ENCODE results near the gene FAM236D. TPM values are rescaled to one million over a fixed set of nuclear protein-coding genes. Genes with fewer than 3 reads are reported as not detected.
"Not testable (repeated sequence)": the region's sequence is repeated elsewhere in the genome, so short reads cannot be mapped to it uniquely, and the experiment has no call there.

FAM236D gene
- not detected for total RNA-seq
- long read RNA-seq = 0 reads

DNA sequence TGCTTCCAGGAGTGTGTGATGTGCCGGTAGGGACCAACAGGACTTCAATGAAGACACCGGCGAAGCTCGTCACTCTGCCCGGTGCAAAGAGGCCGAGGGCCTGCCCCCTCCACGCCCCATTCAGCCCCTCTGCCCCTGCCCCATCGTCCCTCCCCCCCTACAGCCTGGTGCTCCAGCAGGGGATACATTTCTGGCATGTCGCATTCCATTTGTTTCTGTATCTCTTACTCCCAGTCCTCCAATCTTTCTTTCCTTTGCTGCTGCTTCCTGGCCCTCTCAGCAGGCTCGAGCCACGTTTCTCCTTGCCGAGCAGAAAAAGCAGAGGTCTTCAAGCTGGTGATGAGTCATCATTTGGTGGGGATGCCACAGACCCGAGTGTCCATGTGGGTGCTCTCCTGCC, at the start of gene FAM236D:
Gene FAM236D, minus strand, starts transcription at position 101 of the 400 bp plus-strand sequence. Its CDS starts 100 bp downstream, at position 1.
- not testable (repeated sequence) for DNase-seq (ENCODE audit: low spot score)

DNA sequence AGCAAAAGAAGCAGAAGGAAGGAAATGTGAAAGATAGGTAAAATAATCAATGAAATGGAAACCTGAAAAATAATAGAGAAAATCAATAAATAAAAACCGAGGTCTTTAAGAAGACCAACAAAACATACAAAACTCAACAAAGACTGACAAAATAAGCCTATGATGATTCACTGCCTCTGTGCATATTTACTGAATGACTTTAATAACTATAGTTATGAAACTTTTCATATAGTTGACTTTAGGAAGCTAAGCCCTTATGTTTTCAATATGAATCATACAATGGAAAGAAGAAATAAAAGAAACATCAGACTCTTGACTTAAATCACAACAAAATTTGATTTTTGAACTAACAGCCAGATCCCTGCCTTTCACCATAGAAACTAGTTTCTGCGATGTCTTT, 29.5 kb upstream of the FAM236D start:
- DNase-seq (ENCODE audit: low spot score) = not testable (repeated sequence)

- not testable (repeated sequence) for DNase-seq (ENCODE audit: low spot score)
These were observed 22.7 kb upstream of the FAM236D start for GRCh38 chrX:72830701-72831100.

DNA sequence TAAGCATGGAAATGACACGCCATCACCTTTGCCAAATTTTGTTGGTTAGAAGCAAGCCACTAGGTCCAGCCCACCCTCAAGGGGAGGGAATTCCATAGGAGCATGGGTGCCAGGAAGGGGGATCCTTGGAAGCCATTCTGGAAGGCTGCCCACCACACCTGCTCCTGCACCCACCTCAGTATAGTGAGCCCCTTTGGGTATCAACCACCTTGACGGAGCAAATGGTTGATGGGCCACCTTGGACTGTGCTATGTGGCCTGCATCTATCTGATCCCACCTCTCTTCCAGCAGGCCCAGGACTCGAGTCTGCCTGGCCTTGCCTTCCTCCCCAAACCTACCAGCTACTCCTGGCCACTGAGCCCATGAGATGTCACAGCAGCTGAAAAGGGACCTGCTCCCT, 17.6 kb downstream of the FAM236D start:
- not testable (repeated sequence) for DNase-seq (ENCODE audit: low spot score)

DNA sequence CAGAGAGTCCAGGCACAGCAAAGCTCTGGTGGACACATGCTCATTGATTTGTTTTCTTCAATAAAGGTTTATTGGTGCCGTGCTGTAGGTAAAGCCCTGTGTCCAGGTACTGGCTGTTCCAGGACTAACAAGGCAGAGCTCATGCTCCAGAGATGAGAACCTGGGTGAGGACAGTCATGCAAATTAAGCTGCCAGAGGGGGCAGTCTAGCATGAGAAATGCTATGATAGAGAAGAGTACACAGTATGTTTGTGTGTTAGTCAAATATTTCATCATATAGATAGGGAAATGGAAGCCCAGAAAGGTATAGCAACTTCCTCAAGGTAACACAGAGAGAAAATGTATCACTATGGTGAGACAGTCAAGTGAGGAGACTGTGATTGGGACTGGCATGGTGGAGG, 19.9 kb downstream of the FAM236D start:
- DNase-seq (ENCODE audit: low spot score) = not testable (repeated sequence)

DNA sequence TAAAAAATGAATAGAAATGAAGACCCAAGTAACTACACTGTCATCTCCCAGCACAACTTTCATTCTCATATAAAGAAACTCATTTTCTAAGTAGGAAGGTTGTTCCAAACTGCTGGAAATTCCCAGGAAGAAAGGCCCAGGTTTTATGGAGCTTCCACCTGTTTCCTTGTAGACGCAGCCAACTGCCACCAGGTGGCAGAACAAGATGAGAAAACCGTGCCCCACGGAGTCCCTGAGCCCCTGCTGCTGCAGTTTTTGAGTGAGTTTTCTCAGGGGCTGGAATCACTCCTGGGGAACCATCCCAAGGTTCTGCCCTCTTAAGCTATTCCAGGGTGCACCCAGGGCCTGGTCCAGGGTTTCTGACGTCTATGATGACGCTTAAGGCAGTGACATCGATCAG, 24.0 kb downstream of the FAM236D start:
- DNase-seq (ENCODE audit: low spot score) = not testable (repeated sequence)

DNA sequence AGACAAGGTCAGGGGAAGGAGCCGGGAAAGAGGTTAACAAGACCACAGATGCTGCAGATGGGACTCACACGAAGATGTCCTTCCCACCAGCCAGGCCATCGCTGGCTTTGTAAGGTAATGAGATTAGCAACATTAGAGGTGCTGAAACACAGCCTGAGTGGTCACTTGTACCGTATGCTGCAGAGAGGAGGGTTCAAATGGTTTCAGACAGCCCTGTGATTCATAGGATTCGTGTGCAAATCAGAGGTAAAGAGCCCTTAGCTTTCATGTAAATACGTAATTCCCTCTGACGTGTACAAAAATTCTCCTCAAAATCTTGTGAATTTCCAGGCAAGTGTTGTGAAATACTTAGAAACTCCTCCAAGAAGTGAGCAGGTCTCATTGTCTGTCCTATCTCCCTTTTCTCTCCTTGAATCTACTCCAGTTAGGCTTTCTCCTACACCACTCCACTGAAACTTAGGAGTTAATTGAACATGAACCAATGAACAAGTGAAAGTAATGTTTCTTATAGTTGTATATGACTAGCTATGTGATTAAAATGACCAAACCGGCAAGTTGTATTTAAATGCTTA, 24.6 kb downstream of the FAM236D start:
- not testable (repeated sequence) for DNase-seq (ENCODE audit: low spot score)

DNA sequence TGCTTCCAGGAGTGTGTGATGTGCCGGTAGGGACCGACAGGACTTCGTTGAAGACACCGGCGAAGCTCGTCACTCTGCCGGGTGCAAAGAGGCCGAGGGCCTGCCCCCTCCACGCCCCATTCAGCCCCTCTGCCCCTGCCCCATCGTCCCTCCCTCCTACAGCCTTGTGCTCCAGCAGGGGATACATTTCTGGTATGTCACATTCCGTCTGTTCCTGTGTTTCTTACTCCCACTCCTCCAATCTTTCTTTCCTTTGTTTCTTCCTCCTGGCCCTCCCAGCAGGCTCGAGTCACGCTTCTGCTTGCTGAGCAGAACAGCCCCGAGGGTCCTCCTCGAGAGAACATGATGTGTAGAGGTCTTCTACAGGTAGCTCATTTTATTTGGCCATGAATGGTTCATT, 25.4 kb downstream of the FAM236D start, which contains the start of gene FAM236B:
Gene FAM236B, minus strand, starts transcription at position 101 of the 400 bp plus-strand sequence. Its CDS starts 100 bp downstream, at position 1.
- not testable (repeated sequence) for DNase-seq (ENCODE audit: low spot score)

DNA sequence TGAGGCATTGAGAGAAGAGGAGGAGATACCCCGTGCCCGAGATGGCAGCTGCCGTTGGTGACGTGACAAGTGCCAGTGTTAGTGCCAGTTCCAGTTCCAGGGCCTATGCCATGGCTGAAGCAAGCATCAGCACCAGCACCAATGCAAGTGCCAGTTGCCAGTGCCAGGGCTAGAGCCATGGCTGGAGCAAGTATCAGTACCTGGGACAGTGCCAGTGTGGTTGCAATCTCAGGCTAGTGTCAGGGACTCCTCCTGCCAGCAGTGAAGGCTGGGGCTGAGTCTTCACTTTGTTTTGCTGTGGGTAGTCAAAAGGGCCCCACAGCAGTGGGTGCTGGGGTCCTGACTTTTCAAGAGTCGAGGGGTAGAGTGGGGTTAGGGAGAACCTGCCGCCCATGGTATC, 29.9 kb downstream of the FAM236D start:
- DNase-seq (ENCODE audit: low spot score) = not testable (repeated sequence)

DNA sequence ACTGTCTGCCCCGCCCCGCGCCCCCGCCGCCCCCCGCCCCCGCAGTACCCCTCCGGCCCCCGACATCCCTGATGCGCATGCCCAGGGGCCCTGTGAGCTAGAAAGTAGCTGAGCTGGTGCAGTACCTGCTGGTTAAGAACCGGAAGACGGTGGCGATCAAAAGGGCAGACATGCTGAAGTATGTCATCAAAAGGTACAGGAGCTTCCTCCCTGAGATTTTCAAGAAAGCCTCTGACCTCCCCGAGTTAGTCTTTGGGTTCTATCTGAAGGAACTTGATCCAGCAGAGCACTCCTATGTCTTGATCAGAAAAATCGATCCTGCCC, 30.6 kb downstream of the FAM236D start:
- not testable (repeated sequence) for DNase-seq (ENCODE audit: low spot score)

DNA sequence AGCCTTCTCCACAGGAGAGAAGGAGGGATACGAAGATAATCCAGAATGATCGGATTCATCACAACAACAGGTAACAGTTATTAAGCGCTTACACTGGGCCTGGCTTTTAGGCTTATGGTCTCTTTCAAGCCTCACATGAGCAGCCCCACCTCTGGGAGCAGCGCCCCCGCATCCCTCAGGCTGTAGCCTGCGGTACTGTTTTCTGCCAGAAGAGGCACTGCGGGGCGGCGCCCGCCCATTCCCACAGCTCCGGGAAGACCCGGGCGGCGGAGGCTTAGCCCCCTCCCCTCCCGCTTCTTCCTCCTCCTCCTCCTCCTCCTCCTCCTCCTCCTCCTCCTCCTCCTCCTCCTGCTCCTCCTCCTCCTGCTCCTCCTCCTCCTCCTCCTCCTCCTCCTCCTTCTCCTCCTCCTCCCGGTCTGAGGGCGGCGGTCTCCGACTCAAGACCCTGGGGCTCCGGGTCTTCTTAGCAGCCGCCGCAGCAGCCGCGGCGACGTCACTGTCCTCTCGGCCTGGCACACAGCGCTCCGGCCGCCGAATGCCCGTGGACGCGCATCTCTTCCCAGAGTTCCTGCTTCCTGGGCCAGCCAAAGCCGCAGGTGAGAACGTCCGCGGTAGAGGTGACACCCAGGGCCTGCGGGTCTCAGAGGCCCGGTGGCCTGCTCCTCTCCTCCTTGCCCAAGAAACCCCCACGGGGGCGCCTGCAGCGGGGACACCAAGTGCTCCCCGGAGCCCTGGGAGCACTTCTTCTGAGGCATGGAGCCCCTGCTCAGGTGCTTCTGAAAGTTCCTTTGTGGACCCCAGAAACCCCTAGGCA, 31.1 kb downstream of the FAM236D start, which contains the start of gene DMRTC1B:
Gene DMRTC1B, plus strand, starts transcription at position 238 of the 814 bp plus-strand sequence. CDS start 68,246 bp downstream, outside the sequence.
- DNase-seq (ENCODE audit: low spot score) = not testable (repeated sequence)

- DNase-seq (ENCODE audit: low spot score) = not testable (repeated sequence)
These were observed 47.6 kb downstream of the FAM236D start for GRCh38 chrX:72760454-72760853.

Other genes with a start within 250 kb of the FAM236D start
- 32.9 TPM for gene HDAC8, start 235.4 kb downstream of the FAM236D start, total RNA-seq
- gene PHKA1, start 93.9 kb downstream of the FAM236D start, total RNA-seq = 3.5 TPM
- not detected for gene DMRTC1B, start 31.3 kb downstream of the FAM236D start, total RNA-seq
- not detected for gene FAM236B, start 25.6 kb downstream of the FAM236D start, total RNA-seq
- not detected for gene FAM236C, start 104.4 kb upstream of the FAM236D start, total RNA-seq
- not detected for gene FAM236A, start 130.0 kb upstream of the FAM236D start, total RNA-seq
- gene DMRTC1, start 135.6 kb upstream of the FAM236D start, total RNA-seq = not detected
- not detected for gene PABPC1L2B, start 194.7 kb upstream of the FAM236D start, total RNA-seq

All from mesenteric fat pad (tissue), 1 donor.